Activated CD4-positive, CD25-positive, alpha-beta regulatory T cell treated with anti-CD3 and anti-CD28 coated beads, Interleukin-2, amount 50 U/mL, for 72 hours (primary cell): ENCODE data around the gene ZNF384.
"Not testable (repeated sequence)": the region's sequence is repeated elsewhere in the genome, so short reads cannot be mapped to it uniquely, and the experiment has no call there.

Experiments used
- DNase-seq: peaks from one replicate; pipeline ENCODE4 v3.0.0; 2021

ZNF384 gene

GRCh38 chr12:6688999-6689882, at the start of gene ZNF384:
Gene ZNF384, minus strand, starts transcription at chr12:6689375. Its CDS starts 9,855 bp downstream, at chr12:6679520.
- DNase-seq, result peak; percentile 86

- no peak for DNase-seq
Measured at GRCh38 chr12:6736754-6737153, 47.6 kb upstream of the ZNF384 start.

- no peak for DNase-seq
Measured at GRCh38 chr12:6735448-6736191, 46.4 kb upstream of the ZNF384 start.

GRCh38 chr12:6734506-6735387, 45.6 kb upstream of the ZNF384 start:
- no peak for DNase-seq

GRCh38 chr12:6730169-6730568, 41.0 kb upstream of the ZNF384 start:
- DNase-seq, result no peak

- no peak for DNase-seq
Measured at GRCh38 chr12:6729186-6729585, 40.0 kb upstream of the ZNF384 start.

GRCh38 chr12:6725350-6725749, 36.2 kb upstream of the ZNF384 start:
- no peak for DNase-seq

- DNase-seq, result no peak
Measured at GRCh38 chr12:6724409-6724797, 35.2 kb upstream of the ZNF384 start.

- DNase-seq, result peak; percentile 93
Measured at GRCh38 chr12:6723607-6724408, 34.6 kb upstream of the ZNF384 start, which contains the start of gene COPS7A. Gene COPS7A, plus strand, starts transcription at chr12:6724046. Its CDS starts 611 bp downstream, at chr12:6724657.

- no peak for DNase-seq
Measured at GRCh38 chr12:6722863-6723262, 33.7 kb upstream of the ZNF384 start.

GRCh38 chr12:6716874-6717437, 27.8 kb upstream of the ZNF384 start:
- no peak for DNase-seq

- not testable (repeated sequence) for DNase-seq
Measured at GRCh38 chr12:6716031-6716873, 27.1 kb upstream of the ZNF384 start.

GRCh38 chr12:6708960-6709394, 19.8 kb upstream of the ZNF384 start:
- no peak for DNase-seq

GRCh38 chr12:6708351-6708750, 19.2 kb upstream of the ZNF384 start:
- DNase-seq, result not testable (repeated sequence)

- DNase-seq, result no peak
Measured at GRCh38 chr12:6703631-6704030, 14.5 kb upstream of the ZNF384 start.

- no peak for DNase-seq
Measured at GRCh38 chr12:6701078-6701768, 12.0 kb upstream of the ZNF384 start.

- peak; percentile 42 for DNase-seq
Measured at GRCh38 chr12:6700646-6701051, 11.5 kb upstream of the ZNF384 start, which contains the start of gene PIANP. Gene PIANP, minus strand, starts transcription at chr12:6700815. Its CDS starts 2,754 bp downstream, at chr12:6698061.

GRCh38 chr12:6699989-6700645, 10.9 kb upstream of the ZNF384 start:
- no peak for DNase-seq
